ENCODE results near the gene WASHC1.
"Not testable (repeated sequence)": the region's sequence is repeated elsewhere in the genome, so short reads cannot be mapped to it uniquely, and the experiment has no call there.

Gene WASHC1

DNA sequence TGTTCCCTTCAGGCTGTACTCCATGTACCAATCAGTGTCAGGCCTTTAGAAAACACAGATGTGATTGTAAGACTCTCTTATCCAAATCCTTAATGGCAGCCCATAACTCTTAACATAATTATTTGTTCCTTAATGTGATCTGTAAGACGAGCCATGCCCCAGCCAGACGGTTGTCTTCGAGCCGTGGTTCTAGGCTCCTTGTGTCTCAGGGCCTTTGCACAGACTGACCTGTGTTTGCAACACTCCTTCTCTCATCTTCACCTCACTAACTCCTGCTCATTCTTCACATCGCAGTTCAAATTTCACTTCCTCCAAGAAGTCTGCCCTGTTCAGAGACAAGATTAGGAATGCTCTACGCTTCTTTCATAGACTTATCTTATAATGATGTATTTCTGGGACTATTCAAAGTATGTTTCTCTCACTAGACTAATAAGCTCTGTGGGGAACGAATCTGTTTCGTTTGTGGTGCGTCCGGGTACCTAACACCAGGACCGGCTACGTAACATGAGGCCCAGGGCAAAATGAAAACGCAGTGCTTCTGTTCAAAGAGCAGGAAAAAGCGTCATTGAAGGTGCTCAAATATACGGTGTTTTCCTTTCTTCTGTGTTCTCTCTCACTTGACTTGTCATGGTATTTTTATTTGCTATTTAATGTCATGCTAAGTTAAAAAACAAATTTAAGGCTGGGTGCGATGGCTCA lies 16.1 kb upstream of the WASHC1 start:
- H3K36me3 ChIP-seq (ENCODE audit: low read depth); H3K4me1 ChIP-seq (ENCODE audit: insufficient read depth, poor library complexity, severe bottlenecking); H3K4me3 ChIP-seq (ENCODE audit: severe bottlenecking); DNase-seq (ENCODE audit: low spot score); ATAC-seq (ENCODE audit: low read depth); H3K27me3 ChIP-seq (ENCODE audit: insufficient read depth, poor library complexity, severe bottlenecking); H3K27ac ChIP-seq (ENCODE audit: poor library complexity, severe bottlenecking); H3K9me3 ChIP-seq (ENCODE audit: severe bottlenecking): not testable (repeated sequence)

DNA sequence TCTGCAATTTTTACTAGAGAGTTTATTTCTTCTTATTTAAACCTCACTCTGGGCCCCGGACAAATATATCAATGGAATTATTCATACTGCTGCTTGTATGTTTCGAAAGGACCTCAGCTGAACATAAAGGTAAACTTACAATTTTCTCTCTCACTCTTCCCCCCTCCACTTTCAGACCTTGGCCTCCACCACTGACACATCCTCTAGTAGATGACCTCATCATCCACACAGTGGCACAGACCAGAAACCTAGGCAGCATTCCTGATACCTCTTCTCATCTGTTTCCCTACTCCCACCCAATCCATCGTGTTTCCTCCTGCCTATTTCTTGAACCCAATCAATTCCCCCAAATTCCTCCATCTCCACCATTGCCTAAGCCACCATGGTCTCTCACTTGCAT lies 15.2 kb upstream of the WASHC1 start:
- DNase-seq (ENCODE audit: low spot score); H3K36me3 ChIP-seq (ENCODE audit: low read depth); H3K9me3 ChIP-seq (ENCODE audit: severe bottlenecking); H3K4me3 ChIP-seq (ENCODE audit: severe bottlenecking); H3K27ac ChIP-seq (ENCODE audit: poor library complexity, severe bottlenecking); H3K27me3 ChIP-seq (ENCODE audit: insufficient read depth, poor library complexity, severe bottlenecking); H3K4me1 ChIP-seq (ENCODE audit: insufficient read depth, poor library complexity, severe bottlenecking): not testable (repeated sequence)
- ATAC-seq (ENCODE audit: low read depth), result peak; percentile 86

DNA sequence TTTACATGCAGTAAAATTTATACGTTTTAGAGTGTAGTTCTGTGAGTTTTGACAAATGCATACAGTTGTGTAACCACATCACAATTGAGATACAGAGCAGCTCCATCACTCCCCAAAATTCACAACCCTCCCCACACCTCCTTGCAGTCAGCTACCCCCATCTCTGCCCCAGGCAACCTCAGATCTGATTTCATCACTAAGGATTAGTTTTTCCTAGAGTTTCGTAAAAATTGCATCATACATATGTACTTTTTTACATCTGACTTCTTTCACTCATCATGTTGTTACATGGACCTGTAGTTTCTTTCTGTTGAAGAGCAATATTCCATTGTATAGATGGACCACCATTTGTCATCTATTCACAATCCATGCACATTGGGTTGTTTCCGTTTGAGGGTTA lies 14.4 kb upstream of the WASHC1 start:
- ATAC-seq (ENCODE audit: low read depth); H3K36me3 ChIP-seq (ENCODE audit: low read depth); H3K9me3 ChIP-seq (ENCODE audit: severe bottlenecking); H3K27ac ChIP-seq (ENCODE audit: poor library complexity, severe bottlenecking); H3K27me3 ChIP-seq (ENCODE audit: insufficient read depth, poor library complexity, severe bottlenecking); H3K4me3 ChIP-seq (ENCODE audit: severe bottlenecking); H3K4me1 ChIP-seq (ENCODE audit: insufficient read depth, poor library complexity, severe bottlenecking); DNase-seq (ENCODE audit: low spot score): not testable (repeated sequence)

DNA sequence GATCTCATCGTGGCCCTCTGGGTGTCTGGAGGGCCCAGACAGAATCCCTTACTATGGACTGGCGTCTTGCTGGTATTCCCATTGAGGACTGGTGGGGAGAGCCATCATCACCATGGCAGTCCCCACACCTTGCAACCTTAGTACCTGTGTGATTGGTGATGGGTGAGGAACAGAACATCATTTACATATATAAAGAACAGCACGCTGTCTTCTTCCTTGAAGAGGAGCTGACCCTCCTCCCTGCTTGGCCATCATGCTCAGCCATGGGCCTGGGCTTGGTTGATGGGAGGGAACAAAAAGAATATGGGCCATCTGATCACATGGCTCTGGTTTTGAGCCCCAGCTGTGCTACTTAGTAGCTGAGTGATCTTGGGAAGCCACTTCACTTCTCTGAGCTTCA lies 13.9 kb upstream of the WASHC1 start:
- not testable (repeated sequence) for ATAC-seq (ENCODE audit: low read depth); H3K4me1 ChIP-seq (ENCODE audit: insufficient read depth, poor library complexity, severe bottlenecking); H3K36me3 ChIP-seq (ENCODE audit: low read depth); H3K27me3 ChIP-seq (ENCODE audit: insufficient read depth, poor library complexity, severe bottlenecking); DNase-seq (ENCODE audit: low spot score); H3K9me3 ChIP-seq (ENCODE audit: severe bottlenecking); H3K4me3 ChIP-seq (ENCODE audit: severe bottlenecking); H3K27ac ChIP-seq (ENCODE audit: poor library complexity, severe bottlenecking)

GRCh38 chr9:41819-42218 lies 12.6 kb upstream of the WASHC1 start:
- not testable (repeated sequence) for H3K4me3 ChIP-seq (ENCODE audit: severe bottlenecking); ATAC-seq (ENCODE audit: low read depth); DNase-seq (ENCODE audit: low spot score); H3K27ac ChIP-seq (ENCODE audit: poor library complexity, severe bottlenecking); H3K27me3 ChIP-seq (ENCODE audit: insufficient read depth, poor library complexity, severe bottlenecking); H3K9me3 ChIP-seq (ENCODE audit: severe bottlenecking); H3K4me1 ChIP-seq (ENCODE audit: insufficient read depth, poor library complexity, severe bottlenecking); H3K36me3 ChIP-seq (ENCODE audit: low read depth)

DNA sequence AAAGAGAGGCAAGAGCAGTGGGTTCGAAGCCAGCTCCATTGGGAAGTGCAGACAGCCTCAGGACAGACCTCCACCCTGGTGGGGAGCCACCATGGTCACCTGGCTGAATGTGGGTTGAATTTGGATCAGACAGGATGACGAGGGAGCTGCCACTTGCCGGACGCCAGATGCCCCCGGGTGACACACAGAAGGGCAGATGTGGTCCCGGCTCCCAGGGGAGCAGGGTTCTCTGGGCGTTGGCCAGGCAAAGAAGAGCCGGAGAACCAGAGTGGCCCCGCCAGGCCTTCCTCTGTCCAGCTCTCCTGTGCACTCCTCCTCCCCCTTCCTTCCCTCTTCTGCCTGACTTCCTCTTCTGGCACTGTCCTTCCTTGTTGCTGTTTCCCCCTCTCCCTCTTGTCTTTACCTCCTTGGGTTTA lies 12.0 kb upstream of the WASHC1 start:
- DNase-seq (ENCODE audit: low spot score); H3K36me3 ChIP-seq (ENCODE audit: low read depth); ATAC-seq (ENCODE audit: low read depth): not testable (repeated sequence)

GRCh38 chr9:32308-32707 lies 3.1 kb upstream of the WASHC1 start:
- not testable (repeated sequence) for H3K9me3 ChIP-seq (ENCODE audit: severe bottlenecking); H3K4me1 ChIP-seq (ENCODE audit: insufficient read depth, poor library complexity, severe bottlenecking); H3K36me3 ChIP-seq (ENCODE audit: low read depth); H3K4me3 ChIP-seq (ENCODE audit: severe bottlenecking); H3K27me3 ChIP-seq (ENCODE audit: insufficient read depth, poor library complexity, severe bottlenecking); H3K27ac ChIP-seq (ENCODE audit: poor library complexity, severe bottlenecking); ATAC-seq (ENCODE audit: low read depth); DNase-seq (ENCODE audit: low spot score)

More for the DNA sequence above, 12.0 kb upstream of the WASHC1 start:
- not testable (repeated sequence) for H3K9me3 ChIP-seq (ENCODE audit: severe bottlenecking); H3K27ac ChIP-seq (ENCODE audit: poor library complexity, severe bottlenecking); H3K4me1 ChIP-seq (ENCODE audit: insufficient read depth, poor library complexity, severe bottlenecking); H3K27me3 ChIP-seq (ENCODE audit: insufficient read depth, poor library complexity, severe bottlenecking); H3K4me3 ChIP-seq (ENCODE audit: severe bottlenecking)

DNA sequence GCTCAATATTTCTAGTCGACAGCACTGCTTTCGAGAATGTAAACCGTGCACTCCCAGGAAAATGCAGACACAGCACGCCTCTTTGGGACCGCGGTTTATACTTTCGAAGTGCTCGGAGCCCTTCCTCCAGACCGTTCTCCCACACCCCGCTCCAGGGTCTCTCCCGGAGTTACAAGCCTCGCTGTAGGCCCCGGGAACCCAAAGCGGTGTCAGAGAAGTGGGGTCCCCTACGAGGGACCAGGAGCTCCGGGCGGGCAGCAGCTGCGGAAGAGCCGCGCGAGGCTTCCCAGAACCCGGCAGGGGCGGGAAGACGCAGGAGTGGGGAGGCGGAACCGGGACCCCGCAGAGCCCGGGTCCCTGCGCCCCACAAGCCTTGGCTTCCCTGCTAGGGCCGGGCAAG lies 481 bp downstream of the WASHC1 start:
- not testable (repeated sequence) for H3K36me3 ChIP-seq (ENCODE audit: low read depth); ATAC-seq (ENCODE audit: low read depth); H3K9me3 ChIP-seq (ENCODE audit: severe bottlenecking); H3K27ac ChIP-seq (ENCODE audit: poor library complexity, severe bottlenecking); H3K27me3 ChIP-seq (ENCODE audit: insufficient read depth, poor library complexity, severe bottlenecking); DNase-seq (ENCODE audit: low spot score); H3K4me1 ChIP-seq (ENCODE audit: insufficient read depth, poor library complexity, severe bottlenecking); H3K4me3 ChIP-seq (ENCODE audit: severe bottlenecking)

GRCh38 chr9:21621-22020 lies 7.6 kb downstream of the WASHC1 start:
- H3K27me3 ChIP-seq (ENCODE audit: insufficient read depth, poor library complexity, severe bottlenecking); H3K9me3 ChIP-seq (ENCODE audit: severe bottlenecking); DNase-seq (ENCODE audit: low spot score); H3K27ac ChIP-seq (ENCODE audit: poor library complexity, severe bottlenecking); H3K4me3 ChIP-seq (ENCODE audit: severe bottlenecking); H3K36me3 ChIP-seq (ENCODE audit: low read depth); ATAC-seq (ENCODE audit: low read depth); H3K4me1 ChIP-seq (ENCODE audit: insufficient read depth, poor library complexity, severe bottlenecking): not testable (repeated sequence)

- not testable (repeated sequence) for DNase-seq (ENCODE audit: low spot score); H3K4me3 ChIP-seq (ENCODE audit: severe bottlenecking); H3K9me3 ChIP-seq (ENCODE audit: severe bottlenecking); H3K36me3 ChIP-seq (ENCODE audit: low read depth); H3K4me1 ChIP-seq (ENCODE audit: insufficient read depth, poor library complexity, severe bottlenecking); ATAC-seq (ENCODE audit: low read depth); H3K27me3 ChIP-seq (ENCODE audit: insufficient read depth, poor library complexity, severe bottlenecking); H3K27ac ChIP-seq (ENCODE audit: poor library complexity, severe bottlenecking)
These were observed 12.4 kb downstream of the WASHC1 start for GRCh38 chr9:16875-17274.

GRCh38 chr9:14129-14809 lies 15.0 kb downstream of the WASHC1 start:
- H3K27me3 ChIP-seq (ENCODE audit: insufficient read depth, poor library complexity, severe bottlenecking); H3K4me3 ChIP-seq (ENCODE audit: severe bottlenecking); H3K4me1 ChIP-seq (ENCODE audit: insufficient read depth, poor library complexity, severe bottlenecking); ATAC-seq (ENCODE audit: low read depth); DNase-seq (ENCODE audit: low spot score); H3K9me3 ChIP-seq (ENCODE audit: severe bottlenecking); H3K27ac ChIP-seq (ENCODE audit: poor library complexity, severe bottlenecking); H3K36me3 ChIP-seq (ENCODE audit: low read depth): not testable (repeated sequence)

All from RWPE2 (cell line).